ENCODE results near the gene MYO1B. TPM values are rescaled to one million over a fixed set of nuclear protein-coding genes. Genes with fewer than 3 reads are reported as not detected.
A peak's percentile ranks its signal among the peaks of the same experiment; 100 is the strongest.

Gene MYO1B
- polyA plus RNA-seq, 1 donor (not counting 4 experiments of a cell fraction or from before 2014, with no cell fraction given): 277 TPM

DNA sequence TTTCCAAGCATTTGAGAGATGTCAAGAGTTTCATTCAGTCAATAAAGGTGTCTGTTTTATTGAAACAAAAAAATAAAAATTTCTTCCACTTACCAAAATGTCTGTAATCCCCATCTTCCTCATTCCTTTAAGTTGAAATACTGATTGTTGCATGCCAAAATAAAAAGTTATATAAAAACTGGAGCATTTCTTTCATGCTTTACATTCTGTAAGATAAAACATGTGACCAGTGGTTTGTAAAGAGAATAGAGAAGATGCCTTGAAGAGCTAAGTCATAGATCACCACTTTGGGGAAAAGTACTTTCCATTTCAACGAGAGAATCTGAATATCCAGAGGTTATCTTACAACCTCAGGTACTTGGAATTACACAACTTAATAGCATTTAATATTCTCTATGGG, 35.9 kb upstream of the MYO1B start:
- Histone ChIP-seq H3K4me1 (ENCODE audit: control insufficient read depth, extremely low read depth, insufficient read depth, low read length) (no peaks in the 10 kb centered on the region), H2AFZ (ENCODE audit: control insufficient read depth, low read length) (no peak overlapping the region), H3K9me1 (ENCODE audit: control insufficient read depth, extremely low read depth, insufficient read depth, low read length) (no peaks in the 10 kb centered on the region), H3K79me2 (ENCODE audit: control insufficient read depth, insufficient read depth, low read length) (no peaks in the 10 kb centered on the region), H3K36me3 (ENCODE audit: control insufficient read depth in 2 of 2, extremely low read depth in 1 of 2, insufficient read depth in 2 of 2, low read length in 2 of 2) (no peaks in the 10 kb centered on the region), H3K4me2 (ENCODE audit: control insufficient read depth, extremely low read depth, insufficient read depth, low read depth, low read length) (no peak overlapping the region), H4K20me1 (ENCODE audit: control insufficient read depth, extremely low read depth, insufficient read depth, low read length) (no peaks in the 10 kb centered on the region), H3K27me3 (ENCODE audit: control insufficient read depth, extremely low read depth, insufficient read depth, low read length) (no peaks in the 10 kb centered on the region), H3K4me3 (ENCODE audit: control insufficient read depth in 2 of 3, extremely low read depth in 1 of 3, insufficient read depth in 2 of 3, low read depth in 1 of 3, low read length in 3 of 3) (no peak overlapping the region), H3K9me3 (ENCODE audit: control insufficient read depth, low read depth, low read length) (peaks cover 1% of the 10 kb centered on the region), H3K27ac (ENCODE audit: control insufficient read depth, insufficient read depth, low read length) (no peak overlapping the region), H3K9ac (ENCODE audit: control insufficient read depth, extremely low read depth, insufficient read depth, low read length) (no peak overlapping the region)
- FAIRE-seq: peak; percentile 55
- TF ChIP-seq EZH2 (IDR thresholded peaks at IDR 0.05; ENCODE audit: low read length) (no peak), CTCF (optimal IDR thresholded peaks at IDR 0.05 in 1 of 3, IDR thresholded peaks at IDR 0.05 in 1 of 3, conservative IDR thresholded peaks at IDR 0.05 in 1 of 3; ENCODE audit: extremely low read depth in 1 of 3, insufficient read depth in 2 of 3, low read length in 3 of 3) (no peak)
- dilution Hi-C loops (cut with MboI; ENCODE audit: extremely low pct_ligation_motif_present, low sequenced_read_pairs): no loop called here
- no peak for DNase-seq (ENCODE audit: low read depth, low spot score)

DNA sequence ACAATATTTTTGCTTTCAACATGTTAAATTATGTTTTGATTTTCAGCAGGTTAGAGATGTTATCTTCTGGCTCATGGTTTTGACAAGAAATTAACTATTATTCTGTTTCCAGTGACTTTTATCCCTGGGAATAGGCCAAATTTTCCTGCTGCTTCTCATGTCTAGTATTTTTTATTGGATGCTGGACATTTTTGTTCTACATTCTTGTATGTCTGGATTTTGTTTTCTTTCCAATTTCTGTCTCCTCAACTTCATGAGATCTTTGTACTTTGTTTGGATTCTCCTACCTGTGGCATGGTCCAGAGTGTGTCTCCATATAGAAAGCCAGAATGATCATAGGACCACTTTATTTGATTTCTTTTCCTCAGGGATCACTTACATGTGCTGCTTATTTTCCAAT, 33.1 kb upstream of the MYO1B start:
- Histone ChIP-seq H3K4me2 (ENCODE audit: control insufficient read depth, extremely low read depth, insufficient read depth, low read depth, low read length) (no peak overlapping the region), H3K9ac (ENCODE audit: control insufficient read depth, extremely low read depth, insufficient read depth, low read length) (no peak overlapping the region), H3K9me1 (ENCODE audit: control insufficient read depth, extremely low read depth, insufficient read depth, low read length) (no peaks in the 10 kb centered on the region), H3K4me3 (ENCODE audit: control insufficient read depth in 2 of 3, extremely low read depth in 1 of 3, insufficient read depth in 2 of 3, low read depth in 1 of 3, low read length in 3 of 3) (no peak overlapping the region), H3K36me3 (ENCODE audit: control insufficient read depth in 2 of 2, extremely low read depth in 1 of 2, insufficient read depth in 2 of 2, low read length in 2 of 2) (no peaks in the 10 kb centered on the region), H2AFZ (ENCODE audit: control insufficient read depth, low read length) (no peak overlapping the region), H3K27ac (ENCODE audit: control insufficient read depth, insufficient read depth, low read length) (no peak overlapping the region), H3K27me3 (ENCODE audit: control insufficient read depth, extremely low read depth, insufficient read depth, low read length) (no peaks in the 10 kb centered on the region), H3K4me1 (ENCODE audit: control insufficient read depth, extremely low read depth, insufficient read depth, low read length) (peaks cover 2% of the 10 kb centered on the region), H4K20me1 (ENCODE audit: control insufficient read depth, extremely low read depth, insufficient read depth, low read length) (no peaks in the 10 kb centered on the region), H3K79me2 (ENCODE audit: control insufficient read depth, insufficient read depth, low read length) (no peaks in the 10 kb centered on the region), H3K9me3 (ENCODE audit: control insufficient read depth, low read depth, low read length) (peaks cover 1% of the 10 kb centered on the region)
- dilution Hi-C loops (cut with MboI; ENCODE audit: extremely low pct_ligation_motif_present, low sequenced_read_pairs): no loop called here
- FAIRE-seq: no peak
- no peak for TF ChIP-seq EZH2 (IDR thresholded peaks at IDR 0.05; ENCODE audit: low read length)
- no peak for DNase-seq (ENCODE audit: low read depth, low spot score)

DNA sequence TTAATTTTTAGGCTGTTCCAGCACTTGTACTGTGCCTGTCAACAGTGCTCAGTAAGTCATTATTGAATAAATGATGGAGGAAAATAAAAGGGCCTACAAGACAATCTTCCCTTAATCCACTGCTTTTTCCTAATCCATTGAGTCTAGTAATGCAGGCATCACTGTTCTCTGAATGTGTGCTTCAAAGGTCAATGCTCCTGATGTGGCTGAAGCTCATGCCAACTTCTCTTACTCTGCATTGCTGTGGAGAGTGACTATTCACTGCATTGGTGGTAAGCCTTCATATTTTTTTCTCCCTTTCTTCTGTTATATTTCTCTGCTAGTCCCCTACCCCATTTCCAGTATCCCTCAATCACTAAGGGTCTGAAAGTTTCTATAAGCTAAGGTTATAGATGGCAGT, 31.9 kb upstream of the MYO1B start:
- no peak for TF ChIP-seq CTCF (optimal IDR thresholded peaks at IDR 0.05 in 1 of 3, IDR thresholded peaks at IDR 0.05 in 1 of 3, conservative IDR thresholded peaks at IDR 0.05 in 1 of 3; ENCODE audit: extremely low read depth in 1 of 3, insufficient read depth in 2 of 3, low read length in 3 of 3)
- no peak for TF ChIP-seq EZH2 (IDR thresholded peaks at IDR 0.05; ENCODE audit: low read length)
- peak; percentile 52 for FAIRE-seq
- Histone ChIP-seq H3K4me2 (ENCODE audit: control insufficient read depth, extremely low read depth, insufficient read depth, low read depth, low read length) (no peak overlapping the region), H3K79me2 (ENCODE audit: control insufficient read depth, insufficient read depth, low read length) (no peaks in the 10 kb centered on the region), H3K4me3 (ENCODE audit: control insufficient read depth in 2 of 3, extremely low read depth in 1 of 3, insufficient read depth in 2 of 3, low read depth in 1 of 3, low read length in 3 of 3) (no peak overlapping the region), H4K20me1 (ENCODE audit: control insufficient read depth, extremely low read depth, insufficient read depth, low read length) (no peaks in the 10 kb centered on the region), H3K36me3 (ENCODE audit: control insufficient read depth in 2 of 2, extremely low read depth in 1 of 2, insufficient read depth in 2 of 2, low read length in 2 of 2) (no peaks in the 10 kb centered on the region), H2AFZ (ENCODE audit: control insufficient read depth, low read length) (no peak overlapping the region), H3K4me1 (ENCODE audit: control insufficient read depth, extremely low read depth, insufficient read depth, low read length) (peaks cover 14% of the 10 kb centered on the region), H3K27ac (ENCODE audit: control insufficient read depth, insufficient read depth, low read length) (no peak overlapping the region), H3K9me3 (ENCODE audit: control insufficient read depth, low read depth, low read length) (peaks cover 1% of the 10 kb centered on the region), H3K9me1 (ENCODE audit: control insufficient read depth, extremely low read depth, insufficient read depth, low read length) (no peaks in the 10 kb centered on the region), H3K9ac (ENCODE audit: control insufficient read depth, extremely low read depth, insufficient read depth, low read length) (no peak overlapping the region), H3K27me3 (ENCODE audit: control insufficient read depth, extremely low read depth, insufficient read depth, low read length) (no peaks in the 10 kb centered on the region)
- DNase-seq (ENCODE audit: low read depth, low spot score): no peak
- dilution Hi-C loops (cut with MboI; ENCODE audit: extremely low pct_ligation_motif_present, low sequenced_read_pairs): no loop called here
